ENCODE results near the gene SLC39A1.
"Not testable (repeated sequence)": the region's sequence is repeated elsewhere in the genome, so short reads cannot be mapped to it uniquely, and the experiment has no call there.

The SLC39A1 gene

DNA sequence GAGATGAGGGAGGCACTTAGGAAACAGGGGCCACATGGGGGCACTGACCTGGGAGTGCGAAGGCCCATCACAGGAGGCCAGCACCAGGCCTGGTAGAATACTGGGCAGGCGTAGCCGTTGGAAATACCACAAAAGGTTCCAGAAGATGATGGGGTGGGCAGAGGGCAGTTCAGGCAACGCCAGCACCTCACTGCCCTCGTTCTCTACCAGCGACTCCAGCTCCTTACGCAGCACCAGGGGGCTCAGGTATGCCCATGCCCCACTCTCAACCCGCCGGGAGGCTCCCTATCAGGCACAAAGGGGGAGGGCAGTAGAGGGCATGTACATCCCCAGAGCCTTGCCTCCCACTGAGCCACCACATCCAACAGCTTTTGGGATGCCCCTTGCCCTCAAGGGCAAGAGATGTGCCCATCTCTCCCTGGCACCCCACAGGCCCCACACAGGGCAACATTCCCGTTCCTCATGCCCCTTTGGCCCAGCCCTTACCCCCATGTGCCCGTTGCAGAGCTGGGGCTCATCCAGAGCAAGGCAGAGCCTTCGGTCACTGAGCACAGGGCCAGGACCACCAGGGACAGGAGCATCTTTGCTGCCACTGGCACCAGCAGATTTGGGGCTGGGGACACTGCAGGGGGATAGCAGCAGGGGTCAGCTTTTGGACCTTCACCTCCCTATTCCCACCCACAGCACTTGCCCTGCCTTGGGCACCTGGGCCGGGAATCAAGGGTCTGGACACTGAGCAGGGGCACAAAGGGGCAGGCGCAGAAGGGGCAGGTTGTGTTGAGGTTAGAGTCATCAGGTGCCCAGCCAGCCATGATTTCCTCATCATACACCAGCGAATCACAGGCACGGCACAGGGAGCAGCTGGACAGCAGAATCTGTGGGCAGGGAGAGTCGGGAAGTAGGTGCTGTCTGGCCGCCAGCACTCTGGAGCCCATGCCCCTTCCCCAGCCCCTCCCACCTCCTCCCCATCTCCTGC lies 30.9 kb downstream of the SLC39A1 start:
- in situ Hi-C loops (cut with HindIII; ENCODE audit: low sequenced_read_pairs): no loop called here

DNA sequence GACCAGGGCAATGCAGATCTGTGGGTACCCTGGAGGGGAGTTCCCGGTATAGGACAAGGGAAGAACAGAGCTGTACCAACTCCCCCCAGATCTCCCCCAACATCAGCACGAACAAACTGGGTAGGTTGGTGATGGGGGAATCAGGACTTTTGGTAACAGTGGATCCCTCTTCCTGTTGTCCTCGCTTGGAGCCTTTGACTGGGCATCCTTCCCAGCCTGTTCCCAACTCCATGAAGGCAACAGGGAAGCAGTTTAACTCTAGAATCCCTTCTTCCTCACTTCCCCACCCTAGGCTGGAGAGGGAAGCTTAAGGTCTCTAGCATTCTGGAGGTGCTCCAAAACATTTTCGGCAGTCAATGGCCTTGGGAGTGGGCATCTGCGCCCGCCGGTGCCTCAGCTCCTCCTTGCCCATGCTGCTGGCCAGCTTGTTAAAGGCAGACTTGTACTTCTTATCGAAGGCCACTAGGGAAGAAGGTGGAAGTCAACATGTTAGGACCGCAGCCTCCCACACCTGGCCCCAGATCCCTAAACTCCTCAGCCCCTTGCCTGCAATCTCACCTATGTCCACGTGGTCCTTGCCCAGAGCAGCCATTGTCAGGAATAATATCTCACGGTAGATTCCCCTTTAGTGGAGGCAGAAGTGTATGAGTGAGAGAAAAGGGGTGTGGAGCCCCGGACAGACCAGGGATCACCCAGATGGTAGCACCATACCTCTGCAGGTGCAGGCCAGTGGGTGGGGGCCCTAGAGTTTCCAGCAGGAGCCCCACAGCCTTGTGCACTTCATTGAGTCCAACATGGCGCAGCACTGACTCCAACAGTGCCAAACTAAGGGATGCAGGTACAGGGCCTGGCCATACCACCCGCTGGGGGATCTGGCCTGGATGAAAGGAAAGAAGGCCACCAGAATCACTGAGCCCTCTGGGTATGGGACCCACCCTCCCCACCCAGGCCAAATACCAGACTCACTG lies 33.1 kb downstream of the SLC39A1 start:
- in situ Hi-C loops (cut with HindIII; ENCODE audit: low sequenced_read_pairs): no loop called here

DNA sequence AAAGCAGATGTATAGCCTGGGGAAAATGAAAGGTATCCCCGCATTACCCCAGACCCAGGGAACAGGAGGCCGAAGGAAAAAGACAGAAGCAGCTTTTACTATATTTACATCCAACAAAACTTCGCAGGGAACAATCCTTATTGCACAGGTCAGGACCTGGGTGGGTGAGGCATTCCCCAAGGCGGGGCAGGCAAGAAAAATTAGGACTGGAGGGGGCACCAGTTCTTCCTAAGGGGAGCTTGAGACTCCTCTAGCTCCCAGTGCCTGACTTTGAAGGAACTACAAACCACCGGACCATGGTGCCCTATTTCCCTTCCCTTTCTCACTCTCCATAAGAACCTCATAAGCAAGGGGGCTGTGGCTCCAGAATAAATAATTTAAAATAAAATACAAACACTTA lies 33.9 kb downstream of the SLC39A1 start:
- in situ Hi-C loops (cut with HindIII; ENCODE audit: low sequenced_read_pairs): no loop called here

DNA sequence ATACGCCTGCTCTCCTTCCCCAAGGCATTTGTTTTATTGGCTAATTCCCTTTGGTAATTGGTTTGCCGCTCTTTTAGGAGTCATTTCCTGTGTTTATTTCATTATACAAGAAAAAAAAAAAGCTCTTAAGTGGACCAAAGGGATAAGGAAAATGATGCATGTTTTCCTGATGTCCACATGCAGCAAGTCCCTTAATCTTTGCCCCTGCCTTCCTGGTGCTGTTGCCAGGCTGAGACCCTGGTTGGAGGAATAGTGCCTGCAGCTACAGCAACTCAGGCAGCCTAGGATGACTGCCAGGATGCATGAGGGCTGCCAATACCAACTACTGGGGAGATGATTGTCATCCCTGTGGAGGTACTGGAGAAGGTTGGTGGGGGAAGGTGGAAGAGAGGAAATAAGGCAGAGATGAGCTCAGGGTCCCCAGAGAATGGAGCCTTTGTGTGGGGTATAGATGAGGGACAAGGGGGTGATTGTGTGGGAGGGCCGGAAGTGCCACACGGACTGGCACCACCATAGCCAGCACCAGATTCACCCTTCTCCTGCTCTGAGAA lies 34.5 kb downstream of the SLC39A1 start:
- in situ Hi-C loops (cut with HindIII; ENCODE audit: low sequenced_read_pairs): no loop called here

DNA sequence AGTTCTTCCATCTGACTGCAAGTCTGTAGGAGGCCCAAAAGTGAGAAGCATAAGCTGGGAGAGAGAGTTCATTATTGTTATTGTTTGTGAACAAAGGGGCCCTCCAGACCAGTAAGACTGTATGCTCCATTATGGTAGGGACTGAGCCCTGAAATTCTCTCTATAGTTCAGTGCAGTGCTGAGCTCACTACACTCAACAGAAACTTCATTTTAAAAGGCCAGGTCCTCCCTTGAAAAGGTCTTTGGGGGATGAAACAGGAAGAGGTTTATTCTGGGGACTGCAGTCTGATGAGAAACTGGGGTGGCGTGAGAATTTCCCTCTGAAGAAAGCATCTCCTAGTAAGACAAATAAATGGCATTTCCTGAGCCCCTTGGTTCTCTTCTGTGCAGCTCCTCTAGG lies 35.1 kb downstream of the SLC39A1 start:
- in situ Hi-C loops (cut with HindIII; ENCODE audit: low sequenced_read_pairs): no loop called here

DNA sequence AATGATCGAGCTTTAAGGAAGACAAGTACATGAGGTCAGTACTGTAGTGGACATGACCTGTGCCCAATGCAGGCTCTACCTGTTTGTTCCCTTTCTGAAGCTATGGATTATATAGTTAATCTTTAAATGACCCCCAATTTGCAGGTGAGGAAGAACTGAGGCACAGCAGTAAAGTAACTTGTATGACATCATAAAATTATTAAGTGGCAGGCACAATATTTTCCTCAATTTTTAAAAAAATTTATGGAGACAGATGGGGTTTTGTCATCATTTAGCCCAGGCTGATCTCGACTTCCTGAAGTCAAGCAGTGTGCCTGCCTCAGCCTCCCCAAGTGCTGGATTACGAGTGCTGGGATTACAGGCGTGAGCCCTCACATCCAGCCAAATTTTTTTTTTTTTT lies 36.9 kb downstream of the SLC39A1 start:
- in situ Hi-C loops (cut with HindIII; ENCODE audit: low sequenced_read_pairs): no loop called here

DNA sequence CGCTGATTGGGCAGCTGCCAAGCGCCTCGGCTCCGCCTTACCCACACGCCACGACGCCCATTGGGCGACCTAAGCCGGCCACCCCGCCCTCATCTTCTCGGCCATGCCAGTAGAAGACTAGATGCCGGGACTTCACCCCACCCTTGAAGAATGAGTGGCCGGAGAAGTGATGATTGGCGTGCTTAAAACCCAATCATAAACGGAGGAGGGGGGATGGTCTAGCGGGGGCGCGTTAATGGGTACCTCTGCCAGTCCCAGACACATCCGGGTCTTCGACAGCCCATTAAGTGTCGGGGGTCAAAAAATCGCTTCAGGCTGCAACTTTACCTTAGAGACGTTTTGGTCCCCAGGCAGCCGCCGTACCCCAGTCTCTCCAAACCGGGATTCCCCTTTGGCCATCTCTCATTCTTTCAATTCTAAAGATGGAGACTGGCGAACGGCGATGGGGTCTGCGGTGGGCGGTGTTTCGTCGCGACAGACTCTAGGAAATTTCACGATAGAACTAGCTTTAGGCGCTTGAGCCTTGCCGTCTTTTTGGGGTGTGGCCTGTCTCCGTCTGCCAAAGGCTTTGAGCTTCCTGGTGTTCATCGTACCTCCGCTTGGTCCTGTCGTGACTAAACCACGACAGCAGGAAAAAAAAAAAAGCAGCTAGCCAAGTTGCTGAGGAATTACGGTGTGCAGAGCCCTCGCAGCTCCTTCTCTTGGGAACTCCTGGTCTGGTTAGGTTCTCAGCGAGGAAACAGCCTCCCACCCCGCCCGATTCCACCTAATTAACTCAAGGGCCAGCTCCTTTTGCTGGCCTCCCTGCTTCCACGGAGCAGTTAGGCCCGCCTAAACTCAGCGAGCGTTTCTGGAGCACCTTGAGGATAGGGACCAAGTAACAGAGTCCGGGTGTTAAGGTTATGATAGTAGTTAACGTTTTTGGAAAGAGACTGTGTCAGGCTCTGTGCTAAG lies 40.1 kb downstream of the SLC39A1 start, which contains the start of gene GATAD2B:
Gene GATAD2B, minus strand, starts transcription at position 1 of the 954 bp plus-strand sequence. CDS start 94,625 bp downstream, outside the sequence.
- in situ Hi-C loops (cut with HindIII; ENCODE audit: low sequenced_read_pairs): no loop called here

DNA sequence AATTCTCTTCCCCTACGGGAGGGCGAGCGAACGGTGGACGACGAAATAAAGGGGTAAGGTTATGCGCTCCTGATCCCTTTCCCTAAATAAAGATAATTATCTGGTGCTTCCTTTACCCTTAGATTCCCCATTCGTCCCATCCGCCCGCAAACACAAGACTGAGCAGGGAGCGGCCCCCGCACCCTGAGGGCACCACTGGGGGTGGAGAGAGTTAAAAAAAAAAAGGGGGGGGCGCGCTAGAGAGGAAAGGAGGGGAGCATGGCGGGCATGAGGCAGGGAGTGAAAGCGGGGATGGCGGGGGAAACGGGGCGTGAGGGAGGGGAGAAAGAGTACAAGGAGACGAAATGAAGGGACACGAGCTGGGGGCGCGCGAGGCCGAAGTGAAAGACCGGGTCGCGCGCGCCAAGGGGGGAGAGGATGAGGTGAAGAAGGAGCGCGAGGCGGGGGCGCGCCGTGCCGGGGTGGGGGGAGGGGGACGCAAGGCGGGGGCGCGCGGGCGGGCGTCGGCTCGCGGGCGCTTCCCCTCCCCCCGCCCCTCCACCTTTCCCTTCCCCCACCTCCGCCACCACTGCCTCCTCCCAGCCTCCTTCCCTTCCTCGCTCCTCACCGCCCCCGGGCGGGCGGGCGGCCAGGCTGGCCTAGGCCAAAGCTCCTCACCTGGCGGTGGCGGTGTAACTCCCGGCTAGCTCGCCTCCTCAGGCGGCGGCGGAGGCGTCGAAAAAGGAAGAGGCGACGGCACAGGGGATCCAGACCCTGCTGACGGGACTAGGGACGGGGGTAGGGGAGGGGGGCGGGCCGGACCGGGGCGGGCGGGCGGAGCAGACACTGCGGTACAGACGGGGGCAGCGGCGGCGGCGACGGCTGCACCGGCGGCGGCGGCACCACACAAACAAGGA lies 41.0 kb downstream of the SLC39A1 start:
- in situ Hi-C loops (cut with HindIII; ENCODE audit: low sequenced_read_pairs): no loop called here

DNA sequence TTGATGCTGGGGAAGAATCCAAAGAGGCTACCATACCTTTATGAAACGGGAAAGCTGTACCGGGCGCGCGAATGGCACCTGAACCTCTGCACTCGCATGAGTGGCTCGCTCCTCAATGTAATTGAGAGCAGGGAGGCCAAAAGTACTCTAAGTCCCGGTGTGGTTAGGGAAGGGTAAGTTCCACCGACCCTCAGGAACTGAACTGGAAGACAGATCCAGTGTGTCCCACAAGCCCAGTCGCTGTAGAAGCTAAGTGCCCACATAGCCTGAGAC lies 41.6 kb downstream of the SLC39A1 start:
- in situ Hi-C loops (cut with HindIII; ENCODE audit: low sequenced_read_pairs): no loop called here

DNA sequence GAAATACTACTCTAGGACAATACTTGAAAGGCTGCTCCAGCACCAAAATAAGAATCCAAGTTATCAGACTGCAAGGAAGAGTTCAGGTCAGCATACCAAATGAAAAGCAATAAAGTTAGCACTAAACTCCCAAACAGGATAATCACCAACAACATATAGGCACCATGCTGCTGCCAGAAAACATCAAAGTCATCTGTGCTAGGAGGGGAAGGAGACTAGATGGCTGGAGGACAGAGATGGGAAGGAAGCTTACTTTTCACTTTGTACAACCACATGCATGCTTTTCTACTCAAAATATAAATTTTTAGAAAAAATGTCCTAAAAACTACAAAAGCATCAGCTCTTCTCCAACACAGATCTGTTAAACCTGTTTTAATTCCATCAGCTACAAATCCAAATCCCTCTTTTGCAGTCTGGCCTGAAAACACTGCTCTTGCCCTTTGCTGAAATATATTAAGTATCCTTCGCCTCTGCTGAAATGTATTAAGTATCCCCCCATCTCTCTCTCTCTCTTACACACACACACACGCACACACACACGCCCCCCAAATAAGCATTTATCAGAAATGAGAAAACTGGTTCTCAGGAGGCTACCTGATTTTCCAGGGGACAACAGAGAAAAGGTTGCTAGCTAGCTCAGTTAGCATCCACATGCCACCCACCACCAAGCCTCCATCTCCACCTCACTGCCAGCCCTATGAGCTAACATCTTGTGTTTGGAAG lies 42.1 kb downstream of the SLC39A1 start:
- in situ Hi-C loops (cut with HindIII; ENCODE audit: low sequenced_read_pairs): no loop called here

DNA sequence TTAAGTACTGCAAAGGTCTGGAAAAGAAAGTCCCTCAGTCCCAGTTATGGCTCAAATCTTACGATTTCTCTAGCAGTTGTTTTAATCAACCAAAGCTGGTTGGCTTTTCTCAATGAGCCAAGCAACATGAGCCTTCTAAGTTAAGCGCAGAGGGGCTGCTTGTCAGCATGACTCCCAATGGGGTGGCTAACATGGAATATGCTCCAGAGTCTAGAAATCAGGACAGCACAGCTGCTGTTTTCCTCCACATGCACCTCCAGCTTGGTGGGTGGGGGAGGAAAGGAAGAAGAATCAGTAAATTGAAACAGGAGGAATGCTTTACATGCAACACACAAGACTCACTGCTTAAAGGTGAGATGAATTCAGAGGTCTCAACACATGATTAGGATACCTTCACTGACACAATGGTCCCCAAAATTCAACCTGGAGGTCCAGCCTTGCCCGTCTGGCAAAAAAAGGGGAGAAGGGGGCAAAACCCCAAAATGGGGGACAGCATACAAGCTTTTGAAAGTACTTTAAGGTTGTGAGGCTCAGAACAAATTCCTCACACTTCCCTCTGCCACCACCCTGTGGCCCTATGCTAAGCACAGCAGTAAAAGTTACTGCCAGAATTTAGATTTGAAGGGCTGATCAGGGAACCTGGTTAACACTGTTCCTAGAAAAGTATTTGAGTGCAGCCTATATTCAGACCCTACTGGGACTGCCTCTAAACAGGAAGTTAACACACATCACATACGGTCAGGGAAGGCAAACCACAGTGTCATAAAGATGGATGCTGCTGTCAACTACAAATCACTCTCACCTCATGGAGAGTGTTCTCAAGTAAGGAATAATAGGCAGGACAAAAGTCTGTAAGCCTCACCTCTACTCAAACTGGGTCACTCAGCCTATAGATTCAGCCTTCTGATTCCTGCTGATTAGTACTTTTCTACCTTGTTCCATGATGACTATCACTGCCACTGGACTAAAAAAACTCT lies 43.2 kb downstream of the SLC39A1 start:
- in situ Hi-C loops (cut with HindIII; ENCODE audit: low sequenced_read_pairs): no loop called here

DNA sequence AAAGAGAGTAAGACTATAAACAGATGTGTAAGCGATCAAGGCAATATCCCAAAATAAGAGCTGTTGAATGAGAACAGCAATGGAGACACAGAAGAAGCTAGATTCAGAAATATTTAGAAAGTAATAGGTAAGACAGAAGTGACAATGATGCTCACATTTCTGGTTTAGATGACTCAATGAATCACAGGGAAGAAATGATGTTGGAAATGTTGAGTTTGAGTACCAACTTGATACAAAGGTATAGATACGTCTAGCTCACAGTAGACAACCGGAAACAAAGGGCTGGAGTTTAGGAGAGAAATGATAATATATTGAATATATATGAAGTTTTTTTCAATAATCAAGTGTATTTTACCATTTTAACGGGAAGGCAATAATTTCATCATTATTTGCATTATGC lies 47.0 kb downstream of the SLC39A1 start:
- in situ Hi-C loops (cut with HindIII; ENCODE audit: low sequenced_read_pairs): no loop called here

DNA sequence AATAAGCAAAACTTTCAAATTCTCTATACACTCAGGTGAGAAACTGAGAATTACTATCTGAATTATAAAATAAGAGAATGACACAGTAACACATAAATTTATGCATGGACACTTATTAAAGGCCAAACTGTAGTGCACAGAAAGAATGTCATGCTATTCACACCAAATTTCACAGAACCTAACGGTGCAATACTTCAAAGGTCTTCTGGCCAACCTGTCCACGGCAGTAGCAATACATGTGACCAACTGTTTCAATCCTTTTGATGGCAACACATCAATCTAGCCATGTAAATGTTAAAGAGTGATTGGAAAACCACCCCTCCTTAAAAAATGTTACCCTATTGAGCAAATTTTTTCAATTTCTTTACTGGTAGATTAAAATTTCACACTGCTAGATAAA lies 51.0 kb downstream of the SLC39A1 start:
- in situ Hi-C loops (cut with HindIII; ENCODE audit: low sequenced_read_pairs): no loop called here

DNA sequence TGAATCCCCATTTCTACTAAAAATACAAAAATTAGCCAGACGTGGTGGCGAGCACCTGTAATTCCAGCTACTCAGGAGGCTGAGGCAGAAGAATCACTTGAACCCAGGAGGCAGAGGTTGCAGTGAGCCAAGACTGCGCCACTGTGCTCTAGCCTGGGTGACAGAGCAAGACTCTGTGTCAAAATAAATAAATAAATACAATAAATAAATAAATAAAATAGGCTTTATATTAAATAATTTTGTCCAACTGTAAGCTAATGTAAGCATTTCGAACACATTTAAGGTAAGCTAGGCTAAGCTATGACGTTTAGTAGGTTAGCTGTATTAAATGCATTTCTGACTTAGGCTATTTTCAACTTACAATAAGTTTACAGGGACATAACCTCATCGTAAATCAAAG lies 52.8 kb downstream of the SLC39A1 start:
- in situ Hi-C loops (cut with HindIII; ENCODE audit: low sequenced_read_pairs): not testable (repeated sequence)

Data from DLD1 (cell line).